Spinal cord (tissue), 10 donors: ENCODE results near the gene KCNJ10. TPM values are rescaled to one million over a fixed set of nuclear protein-coding genes. Genes with fewer than 3 reads are reported as not detected.

Experiments
- DNase-seq, 6 donors: peaks; one replicate each; pipeline versions ENCODE4 v3.0.0 to v3.0.0-alpha.2; 2013 to 2015; ENCODE audit warnings: low spot score in 6 of 6, low read depth in 4 of 6
- H3K27ac ChIP-seq: one replicate; pipeline ENCODE4 v1.5.1; 2013; ENCODE audit warnings: low read depth, low read length, control low read depth
- H3K27me3 ChIP-seq: one replicate; pipeline ENCODE4 v1.6.1; 2013; ENCODE audit warnings: low read length; ENCODE audit not compliant: control insufficient read depth, insufficient read depth
- H3K36me3 ChIP-seq: one replicate; pipeline ENCODE4 v1.6.1; 2013; ENCODE audit warnings: low read length; ENCODE audit not compliant: control insufficient read depth, insufficient read depth
- H3K4me1 ChIP-seq: one replicate; pipeline ENCODE4 v1.6.1; 2013; ENCODE audit warnings: low read length; ENCODE audit not compliant: control insufficient read depth, insufficient read depth
- H3K4me3 ChIP-seq: one replicate; pipeline ENCODE4 v1.5.1; 2013; ENCODE audit warnings: low read depth, low read length, control low read depth
- H3K9me3 ChIP-seq: one replicate; pipeline ENCODE4 v1.6.1; 2013; ENCODE audit warnings: low read length; ENCODE audit not compliant: control insufficient read depth, insufficient read depth
- WGBS: methylation state at CpG from one replicate; pipeline ENCODE4 v1.1.5; 2013; ENCODE audit warnings: missing lambda C conversion rate; ENCODE audit not compliant: insufficient coverage; 5-methylcytosine and 5-hydroxymethylcytosine counted together
- polyA plus RNA-seq, 2 donors: library from polyadenylated mRNA; unstranded; fragments of 120-200 nt; gene quantifications; one replicate each; pipeline ENCODE4 v1.2.1, GENCODE V29; 2013; ENCODE audit not compliant: insufficient read length in 2 of 2
- total RNA-seq, 2 donors: library from RNA; depleted of rRNA in 1 of 2; stranded (reverse); fragments of 120-200 nt in 1 of 2; fragments of >200 nt in 1 of 2; gene quantifications; one replicate each; pipeline versions ENCODE4 v1.2.3 to v1.2.4, GENCODE V29; 2013 to 2014
- donor health status: healthy.

KCNJ10 gene
- total and polyA plus RNA-seq, 4 donors = 14.9 to 81.6 (median 42.8) TPM

DNA sequence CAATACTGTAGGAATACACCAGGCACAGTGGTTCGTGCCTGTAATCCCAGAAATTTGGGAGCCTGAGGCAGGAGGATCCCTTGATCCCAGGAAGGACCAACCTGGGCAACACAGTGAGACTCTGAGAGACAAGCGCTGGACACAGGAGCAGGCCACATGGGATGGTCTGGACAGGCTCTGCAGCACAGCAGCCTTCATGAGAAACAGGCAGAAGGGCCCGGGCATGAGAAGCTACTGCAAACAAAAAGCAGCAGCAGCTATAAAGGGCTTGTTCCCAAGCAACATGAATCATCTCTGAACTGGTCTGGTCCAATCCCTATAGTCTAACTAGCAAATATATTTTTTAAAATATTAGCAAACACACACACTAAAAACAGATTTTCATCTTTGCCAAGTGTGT is 80.4 kb downstream of the KCNJ10 start:
- Histone ChIP-seq H3K36me3 (no peaks in the 10 kb centered on the region), H3K27me3 (no peaks in the 10 kb centered on the region)
- WGBS = 72% methylated on average over 3 of the region's 3 CpGs

DNA sequence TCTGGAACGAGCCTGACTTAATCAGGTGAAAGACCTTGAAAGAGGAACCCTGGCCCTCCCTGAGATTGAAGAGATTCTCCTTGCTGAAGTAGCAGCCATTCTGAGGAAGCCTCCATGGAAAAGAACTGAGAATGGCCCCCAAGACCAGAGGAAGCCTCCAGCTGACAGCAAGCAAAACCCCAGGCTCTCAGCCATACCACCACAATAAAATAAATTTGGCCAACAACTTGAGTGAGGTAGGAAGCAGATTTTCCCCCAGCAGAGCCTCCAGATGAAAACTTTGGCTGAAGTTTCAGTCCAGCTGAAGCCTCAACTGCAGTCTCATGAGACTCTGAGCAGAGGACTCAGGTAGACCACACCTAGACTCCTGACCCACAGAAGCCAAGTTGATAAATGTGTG is 82.0 kb downstream of the KCNJ10 start:
- WGBS = 100% methylated on average over 1 of the region's 1 CpG
- no peaks in the 10 kb centered on the region for H3K9me3 ChIP-seq
- H3K4me3 ChIP-seq = no peak overlapping the region
- H3K27ac ChIP-seq = no peak overlapping the region
- H3K4me1 ChIP-seq = no peaks in the 10 kb centered on the region
- no peak for DNase-seq
- no peaks in the 10 kb centered on the region for H3K36me3 ChIP-seq
- H3K27me3 ChIP-seq = no peaks in the 10 kb centered on the region

More for the DNA sequence above, 80.4 kb downstream of the KCNJ10 start:
- H3K4me1 ChIP-seq = no peaks in the 10 kb centered on the region
- no peak for DNase-seq
- H3K4me3 ChIP-seq = no peak overlapping the region
- no peak overlapping the region for H3K27ac ChIP-seq
- no peaks in the 10 kb centered on the region for H3K9me3 ChIP-seq

DNA sequence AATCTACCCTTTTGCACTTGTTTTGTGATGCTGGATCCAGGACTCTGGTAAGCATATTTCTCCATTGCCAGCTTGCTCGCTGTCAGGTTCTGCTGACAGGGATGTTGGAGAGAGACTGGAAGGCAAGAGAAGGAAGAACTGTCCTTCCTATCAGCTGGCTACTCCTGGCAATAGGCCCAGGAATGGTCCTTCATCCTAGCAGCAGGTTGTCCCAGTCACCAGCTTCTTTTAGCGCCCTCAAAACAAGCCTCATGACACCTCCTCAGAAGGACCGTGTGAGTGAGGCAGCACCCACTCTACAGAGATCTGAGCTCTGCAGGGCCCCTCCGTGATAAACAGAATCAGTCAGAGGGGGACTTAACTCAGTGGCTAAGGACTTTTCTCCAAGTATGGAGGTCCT is 82.8 kb downstream of the KCNJ10 start:
- 76% methylated on average over 3 of the region's 4 CpGs for WGBS
- Histone ChIP-seq H3K4me3 (no peak overlapping the region), H3K27ac (no peak overlapping the region), H3K36me3 (no peaks in the 10 kb centered on the region), H3K9me3 (no peaks in the 10 kb centered on the region), H3K27me3 (no peaks in the 10 kb centered on the region), H3K4me1 (no peaks in the 10 kb centered on the region)
- no peak for DNase-seq

DNA sequence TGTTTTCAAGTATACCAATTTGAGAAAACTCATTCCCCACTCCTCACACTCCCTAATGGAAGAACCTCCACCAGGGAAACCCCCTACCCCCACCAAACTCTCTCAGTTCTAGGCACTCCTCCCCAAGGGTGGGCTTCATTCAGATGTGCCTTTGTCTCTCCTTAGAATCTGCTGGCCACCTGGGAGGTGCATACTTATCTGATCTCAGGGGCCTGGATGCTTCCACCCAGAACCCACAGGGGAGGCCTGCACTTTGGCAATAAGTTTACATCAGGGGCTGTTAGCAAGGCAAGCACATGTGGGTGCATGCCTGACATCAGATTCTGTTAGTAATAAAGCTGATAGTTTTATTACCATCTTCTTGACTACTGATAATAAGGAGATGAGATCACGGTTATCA is 83.4 kb downstream of the KCNJ10 start:
- Histone ChIP-seq H3K9me3 (no peaks in the 10 kb centered on the region), H3K4me3 (no peak overlapping the region), H3K27ac (no peak overlapping the region), H3K4me1 (no peaks in the 10 kb centered on the region), H3K36me3 (no peaks in the 10 kb centered on the region), H3K27me3 (no peaks in the 10 kb centered on the region)
- WGBS = no CpG with 5 or more reads among the region's 1 CpG
- no peak for DNase-seq

DNA sequence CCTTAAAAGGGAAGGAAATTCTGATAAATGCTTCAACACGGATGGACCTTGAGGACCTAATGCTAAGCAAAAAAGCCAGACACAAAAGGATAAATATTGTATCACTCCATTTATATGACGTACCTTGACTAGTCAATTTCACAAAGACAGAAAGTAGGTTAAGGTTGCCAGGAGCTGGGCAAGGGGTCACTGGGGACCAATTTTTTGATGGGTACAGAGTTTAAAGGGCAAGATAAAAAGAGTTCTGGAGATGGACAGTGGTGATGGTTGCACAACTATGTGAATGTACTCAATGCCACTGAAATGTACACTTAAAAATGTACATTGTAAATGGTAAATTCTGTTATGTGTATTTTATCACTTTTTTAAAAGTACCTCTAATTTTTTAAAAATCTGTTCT is 83.9 kb downstream of the KCNJ10 start:
- no peaks in the 10 kb centered on the region for H3K36me3 ChIP-seq
- no CpG with 5 or more reads among the region's 2 CpGs for WGBS

DNA sequence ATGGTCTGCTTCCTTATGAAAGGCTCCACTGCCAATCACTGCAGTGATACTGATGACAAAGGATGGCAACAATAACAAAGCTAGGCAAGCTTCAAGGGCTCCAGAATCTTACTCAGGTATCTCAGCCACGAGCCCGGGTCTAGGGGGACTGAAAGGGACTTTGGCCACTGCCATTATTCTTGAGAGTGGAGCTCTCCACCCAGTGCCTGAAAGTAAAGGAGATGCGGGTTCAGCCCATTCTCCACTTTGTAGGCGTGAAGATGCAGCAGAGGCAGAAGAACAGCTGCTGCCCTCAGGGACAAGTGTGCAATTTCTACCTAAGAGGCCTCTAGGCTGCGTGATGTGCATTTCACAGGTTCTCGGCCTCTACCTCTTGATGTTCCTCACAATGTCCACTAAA is 84.5 kb downstream of the KCNJ10 start:
- Histone ChIP-seq H3K4me3 (no peak overlapping the region), H3K27me3 (no peaks in the 10 kb centered on the region), H3K27ac (no peak overlapping the region), H3K36me3 (no peaks in the 10 kb centered on the region), H3K4me1 (no peaks in the 10 kb centered on the region), H3K9me3 (no peaks in the 10 kb centered on the region)
- WGBS = 92% methylated on average over 5 of the region's 6 CpGs
- no peak for DNase-seq

More for the DNA sequence above, 83.9 kb downstream of the KCNJ10 start:
- Histone ChIP-seq H3K4me3 (no peak overlapping the region), H3K27ac (no peak overlapping the region), H3K27me3 (no peaks in the 10 kb centered on the region), H3K4me1 (no peaks in the 10 kb centered on the region), H3K9me3 (no peaks in the 10 kb centered on the region)
- DNase-seq = no peak

DNA sequence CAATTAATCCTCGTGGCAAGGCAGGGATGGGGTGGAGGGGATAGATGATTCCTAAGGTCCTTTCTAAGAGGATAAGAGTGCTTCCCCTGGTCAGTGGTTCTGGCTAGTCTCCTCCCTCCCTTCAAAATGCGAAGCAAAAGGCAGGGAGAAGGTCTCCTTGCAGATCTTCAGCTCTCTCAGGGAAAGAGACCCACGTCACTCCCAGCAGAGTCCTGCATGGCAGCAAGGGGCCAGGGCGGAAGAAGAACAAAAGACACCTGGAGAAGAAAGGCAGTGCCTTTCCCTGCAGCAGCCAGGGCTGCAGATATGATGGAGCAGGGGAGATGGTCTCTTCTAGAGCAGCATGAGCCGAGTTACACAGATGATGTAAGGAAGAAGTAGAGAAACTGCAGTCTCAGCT is 86.3 kb downstream of the KCNJ10 start:
- Histone ChIP-seq H3K27me3 (no peaks in the 10 kb centered on the region), H3K36me3 (no peaks in the 10 kb centered on the region), H3K4me1 (no peaks in the 10 kb centered on the region), H3K4me3 (no peak overlapping the region), H3K27ac (no peak overlapping the region), H3K9me3 (no peaks in the 10 kb centered on the region)
- 52% methylated on average over 4 of the region's 5 CpGs for WGBS
- no peak for DNase-seq

DNA sequence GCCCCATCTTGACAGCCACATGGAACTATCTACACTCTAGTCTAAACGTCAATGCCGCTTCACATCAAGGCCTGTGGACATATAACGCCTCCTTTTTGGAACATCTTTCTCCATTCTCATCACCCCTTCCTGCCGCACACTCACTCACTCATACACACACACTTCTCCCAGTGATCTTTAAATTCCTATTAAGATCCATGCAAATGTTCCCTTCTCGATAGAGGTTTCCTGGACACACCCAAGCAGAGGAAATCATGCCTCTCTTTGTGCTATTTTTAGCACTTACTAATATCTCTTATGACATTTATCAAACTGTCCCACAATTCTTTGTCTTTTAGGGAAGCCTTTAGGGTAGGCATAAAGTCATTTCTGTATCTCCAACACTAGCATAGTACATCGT is 87.7 kb downstream of the KCNJ10 start:
- Histone ChIP-seq H3K36me3 (no peaks in the 10 kb centered on the region), H3K4me3 (no peak overlapping the region), H3K4me1 (no peaks in the 10 kb centered on the region), H3K27ac (no peak overlapping the region), H3K27me3 (no peaks in the 10 kb centered on the region), H3K9me3 (no peaks in the 10 kb centered on the region)
- WGBS = 96% methylated on average over 4 of the region's 6 CpGs
- DNase-seq = no peak

DNA sequence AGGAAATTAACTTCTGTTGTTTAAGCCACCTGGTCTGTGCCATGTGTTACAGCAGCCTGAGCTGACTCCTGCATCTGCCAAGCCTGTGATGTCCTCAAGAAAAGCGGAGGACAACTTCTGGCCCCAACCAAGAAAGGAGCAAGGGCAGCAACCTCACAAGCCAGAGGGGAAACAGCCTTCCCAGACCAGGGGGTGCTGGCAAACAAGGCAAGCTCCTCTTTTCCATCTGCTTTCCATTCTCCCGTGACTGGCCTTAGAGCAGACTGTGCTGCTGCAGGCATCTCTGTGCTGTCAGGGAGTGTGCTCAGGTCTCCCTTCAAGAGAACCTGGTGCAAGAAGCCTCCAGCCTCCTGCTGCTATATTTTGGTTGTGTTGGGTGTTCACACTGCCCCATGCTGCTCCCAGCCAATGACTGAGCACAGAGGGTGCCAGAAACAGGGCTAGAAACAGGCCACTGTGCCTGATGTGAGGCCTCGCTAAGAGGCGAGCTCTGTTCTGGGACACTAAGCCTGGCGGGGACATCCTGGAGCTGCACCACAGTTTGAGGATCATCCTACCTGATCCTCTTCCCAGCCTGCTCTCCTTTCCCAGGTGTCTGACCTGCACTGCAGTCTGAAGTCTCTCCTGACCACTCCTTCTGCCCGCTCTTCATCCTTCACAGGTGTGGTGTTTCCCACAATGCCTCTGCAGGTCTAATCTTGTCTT is 88.5 kb downstream of the KCNJ10 start:
- H3K36me3 ChIP-seq = no peaks in the 10 kb centered on the region
- H3K27me3 ChIP-seq = no peaks in the 10 kb centered on the region
- H3K4me3 ChIP-seq = no peak overlapping the region
- no peak for DNase-seq
- WGBS = 95% methylated on average over 6 of the region's 6 CpGs
- no peaks in the 10 kb centered on the region for H3K4me1 ChIP-seq
- H3K27ac ChIP-seq = no peak overlapping the region
- H3K9me3 ChIP-seq = no peaks in the 10 kb centered on the region

DNA sequence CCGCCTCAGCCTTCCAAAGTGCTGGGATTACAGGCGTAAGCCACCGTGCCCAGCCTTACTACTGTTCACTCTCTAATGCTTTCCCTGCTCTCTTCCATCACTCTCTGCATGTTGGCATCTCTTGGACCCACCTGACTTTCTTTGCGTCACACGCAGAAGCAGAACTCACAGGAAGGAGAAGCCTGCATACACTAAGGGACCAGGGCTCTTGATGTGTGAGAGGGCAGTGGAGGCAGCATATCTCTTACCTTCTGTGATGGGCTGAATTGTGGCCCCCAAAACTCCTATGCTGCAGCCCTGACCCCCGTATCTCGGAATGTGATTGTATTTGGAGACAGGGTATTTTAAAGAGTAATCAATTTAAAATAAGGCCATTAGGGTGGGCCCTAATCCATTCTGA is 89.2 kb downstream of the KCNJ10 start:
- no peak for DNase-seq
- Histone ChIP-seq H3K27me3 (no peaks in the 10 kb centered on the region), H3K4me1 (no peaks in the 10 kb centered on the region), H3K9me3 (no peaks in the 10 kb centered on the region), H3K27ac (no peak overlapping the region), H3K36me3 (no peaks in the 10 kb centered on the region), H3K4me3 (no peak overlapping the region)
- WGBS = 96% methylated on average over 3 of the region's 7 CpGs
